GM06990 (cell line): ENCODE data around the gene RABL6.
"Not testable (repeated sequence)": the region's sequence is repeated elsewhere in the genome, so short reads cannot be mapped to it uniquely, and the experiment has no call there.

Experiments
- DNase-seq: peaks from one replicate; pipeline ENCODE4 v3.0.0-alpha.2; 2011; ENCODE audit not compliant: insufficient read length; ENCODE audit errors: extremely low read depth
- H3K27me3 ChIP-seq: replicated peaks from 2 replicates; pipeline ENCODE4 v1.6.0; 2011; ENCODE audit warnings: low read length; ENCODE audit not compliant: control insufficient read depth, insufficient read depth
- H3K36me3 ChIP-seq: 2 replicates; pipeline ENCODE4 v1.5.1; 2011; ENCODE audit warnings: low read length; ENCODE audit not compliant: control insufficient read depth, insufficient read depth
- H3K4me3 ChIP-seq: replicated peaks from 2 replicates; pipeline ENCODE4 v1.5.1; 2011; ENCODE audit warnings: low read depth, mild to moderate bottlenecking, control low read depth, low read length
- TF ChIP-seq, protein P1 (sequence below): IDR thresholded peaks from 2 replicates; pipeline ENCODE4 v1.5.1; 2011; ENCODE audit warnings: low read length, control low read depth, mild to moderate bottlenecking, inconsistent platforms; ENCODE audit not compliant: insufficient read depth, poor library complexity, severe bottlenecking

Gene RABL6

DNA sequence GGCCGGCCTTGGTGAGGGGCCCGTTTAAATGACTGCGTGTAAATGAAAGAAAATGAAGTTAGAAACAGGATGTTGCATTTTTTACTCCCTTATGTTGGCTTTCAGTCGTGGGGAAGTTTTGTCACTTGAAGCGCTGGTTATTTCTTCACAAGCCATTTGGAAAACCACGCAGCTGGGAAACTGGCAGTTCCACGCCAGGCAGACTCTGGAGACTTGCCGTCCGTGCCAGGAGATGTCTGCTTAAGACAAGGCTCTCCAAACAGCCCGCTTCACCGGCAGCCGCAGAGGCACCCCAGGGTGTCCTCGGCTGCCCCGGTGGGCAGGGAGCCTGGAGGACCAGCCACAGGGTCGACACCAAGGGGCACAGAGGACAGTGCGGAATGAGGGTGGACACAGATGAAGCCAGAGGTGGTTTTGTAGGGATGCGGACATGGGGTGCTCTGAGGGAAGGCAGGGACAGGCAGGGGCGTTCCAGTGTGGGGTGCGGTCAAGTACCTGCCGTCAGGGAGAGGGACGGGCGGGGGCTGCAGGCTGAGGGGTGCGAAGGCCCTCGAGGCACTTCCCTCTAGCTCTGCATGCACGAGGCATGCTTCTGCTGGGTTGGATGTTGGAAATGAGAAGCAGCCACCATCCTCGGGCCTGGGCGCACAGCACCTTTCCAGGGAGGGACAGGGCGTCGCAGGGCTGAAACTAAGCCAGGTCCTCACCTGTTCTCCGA is 23.4 kb downstream of the RABL6 start:
- peak; percentile 13 for DNase-seq
- TF ChIP-seq, protein P1, sequence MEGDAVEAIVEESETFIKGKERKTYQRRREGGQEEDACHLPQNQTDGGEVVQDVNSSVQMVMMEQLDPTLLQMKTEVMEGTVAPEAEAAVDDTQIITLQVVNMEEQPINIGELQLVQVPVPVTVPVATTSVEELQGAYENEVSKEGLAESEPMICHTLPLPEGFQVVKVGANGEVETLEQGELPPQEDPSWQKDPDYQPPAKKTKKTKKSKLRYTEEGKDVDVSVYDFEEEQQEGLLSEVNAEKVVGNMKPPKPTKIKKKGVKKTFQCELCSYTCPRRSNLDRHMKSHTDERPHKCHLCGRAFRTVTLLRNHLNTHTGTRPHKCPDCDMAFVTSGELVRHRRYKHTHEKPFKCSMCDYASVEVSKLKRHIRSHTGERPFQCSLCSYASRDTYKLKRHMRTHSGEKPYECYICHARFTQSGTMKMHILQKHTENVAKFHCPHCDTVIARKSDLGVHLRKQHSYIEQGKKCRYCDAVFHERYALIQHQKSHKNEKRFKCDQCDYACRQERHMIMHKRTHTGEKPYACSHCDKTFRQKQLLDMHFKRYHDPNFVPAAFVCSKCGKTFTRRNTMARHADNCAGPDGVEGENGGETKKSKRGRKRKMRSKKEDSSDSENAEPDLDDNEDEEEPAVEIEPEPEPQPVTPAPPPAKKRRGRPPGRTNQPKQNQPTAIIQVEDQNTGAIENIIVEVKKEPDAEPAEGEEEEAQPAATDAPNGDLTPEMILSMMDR = no peak
- peaks cover 43% of the 10 kb centered on the region for H3K36me3 ChIP-seq
- no peaks in the 10 kb centered on the region for H3K27me3 ChIP-seq
- no peak overlapping the region for H3K4me3 ChIP-seq

DNA sequence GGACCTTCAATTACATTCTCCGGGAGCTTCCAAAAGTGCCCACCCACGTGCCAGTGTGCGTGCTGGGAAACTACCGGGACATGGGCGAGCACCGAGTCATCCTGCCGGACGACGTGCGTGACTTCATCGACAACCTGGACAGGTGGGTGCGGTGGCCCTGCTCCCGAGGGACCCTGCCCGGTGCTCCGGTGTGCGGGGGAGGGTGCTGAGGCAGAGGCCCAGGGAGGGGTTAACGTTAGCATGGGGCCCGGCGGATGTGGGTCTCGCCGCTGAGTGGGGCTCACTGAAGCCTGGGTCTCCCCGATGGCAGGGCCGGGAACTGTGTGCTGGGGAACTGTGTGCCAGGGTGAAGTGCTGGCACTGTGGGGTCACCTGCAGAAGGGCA is 24.0 kb downstream of the RABL6 start:
- peak; percentile 9 for DNase-seq
- H3K4me3 ChIP-seq = no peak overlapping the region
- peaks cover 44% of the 10 kb centered on the region for H3K36me3 ChIP-seq
- H3K27me3 ChIP-seq = no peaks in the 10 kb centered on the region
- TF ChIP-seq, protein P1 = no peak

DNA sequence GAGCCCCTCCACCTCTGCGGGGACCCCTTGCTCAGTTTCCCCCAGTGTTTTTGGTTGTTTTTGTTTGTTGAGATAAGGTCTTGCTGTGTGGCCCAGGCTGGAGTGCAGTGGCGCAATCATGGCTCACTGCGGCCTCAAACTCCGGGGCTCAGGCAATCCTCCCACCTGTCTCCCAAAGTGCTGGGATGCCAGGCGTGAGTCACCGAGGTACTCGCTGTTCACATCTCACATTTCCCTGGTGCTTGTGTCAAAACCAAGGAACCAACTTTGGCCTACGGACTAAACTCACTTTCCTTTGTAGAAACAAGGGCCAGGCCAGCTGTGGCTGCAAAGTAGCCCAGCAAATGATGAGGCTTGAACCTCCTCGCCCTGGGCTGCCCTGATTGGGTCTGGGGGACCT is 24.8 kb downstream of the RABL6 start:
- Histone ChIP-seq H3K36me3 (peaks cover 41% of the 10 kb centered on the region), H3K4me3 (no peak overlapping the region), H3K27me3 (no peaks in the 10 kb centered on the region)
- no peak for DNase-seq
- TF ChIP-seq, protein P1 = no peak

DNA sequence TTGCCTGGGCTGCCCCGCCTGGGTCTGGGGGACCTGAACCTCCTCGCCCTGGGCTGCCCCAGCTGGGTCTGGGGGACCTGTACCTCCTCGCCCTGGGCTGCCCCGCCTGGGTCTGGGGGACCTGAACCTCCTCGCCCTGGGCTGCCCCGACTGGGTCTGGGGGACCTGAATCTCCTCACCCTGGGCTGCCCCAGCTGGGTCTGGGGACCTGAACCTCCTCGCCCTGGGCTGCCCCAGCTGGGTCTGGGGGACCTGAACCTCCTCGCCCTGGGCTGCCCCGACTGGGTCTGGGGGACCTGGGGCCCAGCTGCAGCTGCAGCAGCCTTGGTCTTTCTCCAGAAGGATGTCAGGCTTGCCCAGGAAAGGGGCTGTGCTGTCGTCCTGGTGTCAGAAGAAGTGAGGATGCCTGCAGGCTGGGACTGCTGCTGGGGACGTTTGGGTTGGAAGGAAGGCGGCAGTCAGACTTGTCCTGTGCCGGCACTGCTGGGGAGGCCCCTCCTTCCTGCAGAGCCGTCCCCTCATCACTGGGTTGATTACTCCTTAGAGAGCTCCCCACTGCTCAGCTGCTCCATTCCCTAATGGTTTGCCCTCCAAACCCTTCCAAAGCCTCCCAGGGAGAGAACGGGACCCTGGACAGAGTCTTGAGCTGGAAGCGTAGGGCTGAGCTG is 25.8 kb downstream of the RABL6 start:
- H3K27me3 ChIP-seq, H3K4me3 ChIP-seq, DNase-seq: not testable (repeated sequence)
- peaks cover 38% of the 10 kb centered on the region for H3K36me3 ChIP-seq

DNA sequence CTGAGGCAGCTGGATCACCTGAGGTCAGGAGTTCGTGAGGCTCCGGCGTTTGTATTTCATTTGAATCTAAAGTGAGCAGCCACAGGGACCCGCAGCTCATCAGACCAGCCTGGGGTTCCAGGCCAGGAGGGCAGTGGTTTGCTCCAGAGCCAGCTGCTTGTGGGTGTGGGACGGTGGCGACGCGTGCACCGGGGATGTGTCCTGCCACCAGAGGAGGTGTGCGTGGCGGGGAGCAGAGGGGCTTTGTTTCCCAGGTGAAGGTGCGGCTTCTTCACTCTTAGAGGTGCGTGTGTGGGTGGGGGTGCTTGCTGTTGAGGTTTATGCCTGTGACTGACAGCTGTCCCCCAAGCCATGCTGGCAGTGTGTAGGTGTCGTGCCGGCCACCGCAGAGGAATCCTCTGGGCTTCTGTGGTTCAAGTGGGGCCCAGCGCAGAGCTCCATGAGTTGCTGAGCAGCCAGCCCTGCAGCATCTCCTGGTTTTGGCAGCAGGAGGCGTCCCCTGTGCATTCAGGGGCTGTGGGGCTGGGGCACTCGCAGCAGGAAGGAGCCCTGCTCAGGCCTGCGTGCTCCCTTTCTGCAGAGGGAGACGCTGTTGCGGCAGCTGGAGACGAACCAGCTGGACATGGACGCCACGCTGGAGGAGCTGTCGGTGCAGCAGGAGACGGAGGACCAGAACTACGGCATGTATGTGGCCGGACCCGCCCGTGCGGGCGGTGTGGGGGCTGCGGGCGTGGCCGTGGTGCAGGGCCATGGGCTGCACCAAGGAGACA is 27.6 kb downstream of the RABL6 start:
- TF ChIP-seq, protein P1 = no peak

More for the DNA sequence above, 27.6 kb downstream of the RABL6 start:
- Histone ChIP-seq H3K27me3 (no peaks in the 10 kb centered on the region), H3K4me3 (no peak overlapping the region), H3K36me3 (peaks cover 27% of the 10 kb centered on the region)
- peak; percentile 12 for DNase-seq
